H1 (cell line): ENCODE results near the gene COL25A1.

Experiments used
- CTBP2 ChIP-seq: IDR thresholded peaks from 2 replicates; pipeline ENCODE4 v1.7.0; 2011; ENCODE audit warnings: borderline replicate concordance, mild to moderate bottlenecking, moderate library complexity, mixed read lengths, low read length; ENCODE audit not compliant: insufficient read depth, insufficient read length
- CTCF ChIP-seq, 3 experiments: IDR thresholded peaks; 1 replicate in 2 of 3; 2 replicates in 1 of 3; pipeline versions ENCODE4 v1.5.1 to v1.6.1; 2011; ENCODE audit warnings: low read length in 3 of 3, mild to moderate bottlenecking in 3 of 3, inconsistent platforms in 2 of 3, low read depth in 1 of 3, moderate library complexity in 1 of 3; ENCODE audit not compliant: insufficient read depth in 1 of 3; ENCODE audit errors: control extremely low read depth in 1 of 3
- EGR1 ChIP-seq: IDR thresholded peaks from 2 replicates; pipeline ENCODE4 v1.6.1; 2011; ENCODE audit warnings: low read depth, low read length, borderline replicate concordance
- POLR2A ChIP-seq, 2 experiments: IDR thresholded peaks; 1 replicate in 1 of 2; 2 replicates in 1 of 2; pipeline ENCODE4 v1.6.1; 2011; ENCODE audit warnings: low read depth in 2 of 2, low read length in 2 of 2, mild to moderate bottlenecking in 2 of 2; ENCODE audit errors: control extremely low read depth in 1 of 2
- RXRA ChIP-seq: IDR thresholded peaks from 2 replicates; pipeline ENCODE4 v1.6.1; 2011; ENCODE audit warnings: low read depth, mild to moderate bottlenecking, low read length, moderate library complexity; ENCODE audit not compliant: insufficient read depth

GRCh38 chr4:108783665-108784463 is 518.6 kb downstream of the COL25A1 start:
- TF ChIP-seq POLR2A (IDR thresholded peaks at IDR 0.05; ENCODE audit: control extremely low read depth in 1 of 2, low read depth in 2 of 2, low read length in 2 of 2) (no peak), CTCF (IDR thresholded peaks at IDR 0.05; ENCODE audit: control extremely low read depth in 1 of 3, insufficient read depth in 1 of 3, low read depth in 1 of 3, low read length in 3 of 3) (no peak; a peak in 1 of 4 replicates), EGR1 (no peak), CTBP2 (no peak), RXRA (no peak)
